ENCODE results near the gene KDM4C. TPM values are rescaled to one million over a fixed set of nuclear protein-coding genes. Genes with fewer than 3 reads are reported as not detected.

KDM4C gene
- total and polyA plus RNA-seq, 2 of the 8 experiments (the other 6 are each of a cell fraction or from before 2014, with no cell fraction given), result 13.0 to 26.1 TPM

DNA sequence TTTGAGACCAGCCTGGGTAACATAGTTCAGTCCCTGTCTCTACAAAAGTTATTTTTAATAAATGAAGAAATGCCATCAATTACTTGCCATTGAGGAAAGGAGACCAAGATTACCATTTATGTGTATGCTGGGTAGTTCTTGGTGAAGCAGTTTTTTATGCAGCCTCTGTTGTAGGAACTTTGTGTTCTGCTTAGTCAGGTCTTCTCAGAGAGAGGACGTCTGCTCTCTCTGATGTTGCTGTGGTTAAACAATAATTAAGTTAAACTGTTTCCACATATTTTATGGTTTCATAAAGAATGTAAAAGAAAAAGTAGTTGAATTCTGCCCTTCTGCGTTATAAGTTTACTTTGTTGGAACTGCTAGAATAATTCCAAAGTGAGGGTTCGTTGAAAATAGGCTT is 210.5 kb downstream of the KDM4C start:
- POLR2A ChIA-PET (ENCODE audit: partially characterized antibody), result no interaction called here
- H3K9me3 ChIP-seq (ENCODE audit: insufficient read depth in 2 of 2, low read depth in 1 of 2, low read length in 1 of 2), result no peaks in the 10 kb centered on the region
- H4K91ac ChIP-seq (replicated peaks; ENCODE audit: insufficient read length, low read length), result no peak overlapping the region
- H3K9ac ChIP-seq (replicated peaks in 1 of 4; ENCODE audit: extremely low read depth in 1 of 4, low read depth in 3 of 4, low read length in 3 of 4), result no peak overlapping the region
- no peak overlapping the region for H2AFZ ChIP-seq (ENCODE audit: low read length)
- DNase-seq (ENCODE audit: low read depth in 1 of 2, low spot score in 2 of 2) (no peak), FAIRE-seq (no peak)
- H4K8ac ChIP-seq (ENCODE audit: extremely low read depth, insufficient read depth, low read length), result no peak overlapping the region
- H2AK5ac ChIP-seq (ENCODE audit: low read depth, low read length), result no peak overlapping the region
- no peaks in the 10 kb centered on the region for H3K27me3 ChIP-seq (replicated peaks in 1 of 4; ENCODE audit: control insufficient read depth in 3 of 4, extremely low read depth in 1 of 4, insufficient read depth in 3 of 4, low read length in 3 of 4)
- H2BK5ac ChIP-seq (ENCODE audit: low read depth, low read length), result no peak overlapping the region
- no peak overlapping the region for H3K4ac ChIP-seq (replicated peaks; ENCODE audit: insufficient read length, low read depth, low read length)
- H3K14ac ChIP-seq (ENCODE audit: insufficient read length), result no peak overlapping the region
- H4K20me1 ChIP-seq (replicated peaks in 1 of 2; ENCODE audit: control insufficient read depth in 1 of 2, insufficient read depth in 2 of 2, low read length in 2 of 2), result no peaks in the 10 kb centered on the region
- H3K23me2 ChIP-seq (ENCODE audit: low read depth, low read length), result no peaks in the 10 kb centered on the region
- H2BK20ac ChIP-seq (ENCODE audit: low read length), result no peak overlapping the region
- no peak overlapping the region for H3K4me2 ChIP-seq (ENCODE audit: insufficient read depth in 1 of 2, low read depth in 2 of 2, low read length in 2 of 2)
- no peak overlapping the region for H2BK12ac ChIP-seq (ENCODE audit: low read depth, low read length)
- H3K36me3 ChIP-seq (ENCODE audit: control insufficient read depth in 2 of 4, insufficient read depth in 4 of 4, low read length in 3 of 4), result no peaks in the 10 kb centered on the region
- CTCF ChIA-PET (ENCODE audit: partially characterized antibody), result no interaction called here
- no peak overlapping the region for H4K5ac ChIP-seq (ENCODE audit: insufficient read length, low read depth, low read length)
- TF ChIP-seq TCF12 (IDR thresholded peaks at IDR 0.05; ENCODE audit: low read depth, low read length), result no peak
- TF ChIP-seq, protein P1, sequence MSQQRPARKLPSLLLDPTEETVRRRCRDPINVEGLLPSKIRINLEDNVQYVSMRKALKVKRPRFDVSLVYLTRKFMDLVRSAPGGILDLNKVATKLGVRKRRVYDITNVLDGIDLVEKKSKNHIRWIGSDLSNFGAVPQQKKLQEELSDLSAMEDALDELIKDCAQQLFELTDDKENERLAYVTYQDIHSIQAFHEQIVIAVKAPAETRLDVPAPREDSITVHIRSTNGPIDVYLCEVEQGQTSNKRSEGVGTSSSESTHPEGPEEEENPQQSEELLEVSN (IDR thresholded peaks at IDR 0.05), result no peak
- TF ChIP-seq JUN (IDR thresholded peaks at IDR 0.05; ENCODE audit: low read depth, low read length), result no peak
- TF ChIP-seq TAF7 (optimal IDR thresholded peaks at IDR 0.05; ENCODE audit: borderline replicate concordance, low read depth, low read length), result no peak
- no peak for TF ChIP-seq POLR2AphosphoS5 (IDR thresholded peaks at IDR 0.05; ENCODE audit: low read depth, low read length)
- no peak for TF ChIP-seq SRF (IDR thresholded peaks at IDR 0.05; ENCODE audit: low read depth, low read length)
- TF ChIP-seq, protein P2, sequence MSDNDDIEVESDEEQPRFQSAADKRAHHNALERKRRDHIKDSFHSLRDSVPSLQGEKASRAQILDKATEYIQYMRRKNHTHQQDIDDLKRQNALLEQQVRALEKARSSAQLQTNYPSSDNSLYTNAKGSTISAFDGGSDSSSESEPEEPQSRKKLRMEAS (IDR thresholded peaks at IDR 0.05), result no peak
- no peak overlapping the region for H3K27ac ChIP-seq (ENCODE audit: low read depth, low read length)
- H3K79me2 ChIP-seq (ENCODE audit: control insufficient read depth in 1 of 2, insufficient read depth in 2 of 2, low read length in 2 of 2), result no peaks in the 10 kb centered on the region
- no peaks in the 10 kb centered on the region for H3K4me1 ChIP-seq (replicated peaks in 1 of 4; ENCODE audit: control insufficient read depth in 3 of 4, insufficient read depth in 4 of 4, low read length in 3 of 4)
- no peak overlapping the region for H3K4me3 ChIP-seq (ENCODE audit: extremely low read depth in 1 of 4, insufficient read depth in 2 of 4, low read depth in 3 of 4, low read length in 4 of 4)
- no peak overlapping the region for H3K18ac ChIP-seq (ENCODE audit: extremely low read depth, low read length)
- no peak overlapping the region for H2BK15ac ChIP-seq (ENCODE audit: low read length)
- H2BK120ac ChIP-seq (replicated peaks; ENCODE audit: low read depth, low read length), result no peak overlapping the region
- no peaks in the 10 kb centered on the region; the same call in 1 of the 2 replicates for H3K79me1 ChIP-seq (ENCODE audit: low read depth, low read length)
- no peak overlapping the region for H3K56ac ChIP-seq (replicated peaks; ENCODE audit: insufficient read length, low read depth, low read length)
- WGBS, 2 experiments (ENCODE audit: extremely low coverage in 1 of 2, insufficient coverage in 1 of 2, insufficient read length in 1 of 2, insufficient replicate concordance in 2 of 2, low coverage in 1 of 2, low lambda C conversion rate in 2 of 2, missing lambda C conversion rate in 1 of 2), result 79% methylated on average over 3 of the region's 3 CpGs; no CpG with 5 or more reads in 1 of the 2 experiments
- H3K23ac ChIP-seq (ENCODE audit: insufficient read length), result no peak overlapping the region

Data from H1 (cell line).